ENCODE data around the gene ELANE.
A peak's percentile ranks its signal among the peaks of the same experiment; 100 is the strongest.
"Not testable (repeated sequence)": the region's sequence is repeated elsewhere in the genome, so short reads cannot be mapped to it uniquely, and the experiment has no call there.

ELANE gene

GRCh38 chr19:881385-882071 is 29.4 kb downstream of the ELANE start:
- no peak for DNase-seq

GRCh38 chr19:882871-883497 is 30.9 kb downstream of the ELANE start:
- no peak for DNase-seq

GRCh38 chr19:883661-884211 is 31.6 kb downstream of the ELANE start:
- DNase-seq: no peak

GRCh38 chr19:884420-885211 is 32.5 kb downstream of the ELANE start:
- no peak for DNase-seq

- no peak for DNase-seq
Measured at GRCh38 chr19:885536-886224, 33.6 kb downstream of the ELANE start.

GRCh38 chr19:887072-887471 is 35.0 kb downstream of the ELANE start:
- no peak for DNase-seq

- DNase-seq: no peak
Measured at GRCh38 chr19:887599-887998, 35.5 kb downstream of the ELANE start.

GRCh38 chr19:888581-889385 is 36.7 kb downstream of the ELANE start:
- DNase-seq: no peak

GRCh38 chr19:889662-890295 is 37.7 kb downstream of the ELANE start:
- DNase-seq: no peak

GRCh38 chr19:890831-891230 is 38.7 kb downstream of the ELANE start:
- DNase-seq: no peak

GRCh38 chr19:891421-892200 is 39.5 kb downstream of the ELANE start:
- not testable (repeated sequence) for DNase-seq

GRCh38 chr19:892243-892893 is 40.3 kb downstream of the ELANE start:
- no peak for DNase-seq

GRCh38 chr19:892894-893689 is 41.0 kb downstream of the ELANE start, which contains the start of the genes MED16 and RNU6-9:
Gene MED16, minus strand, starts transcription at chr19:893187. Its CDS starts 2,056 bp downstream, at chr19:891131.
Gene RNU6-9, plus strand, starts transcription at chr19:893484.
- DNase-seq: peak; percentile 85

- no peak for DNase-seq
Measured at GRCh38 chr19:896434-896833, 44.3 kb downstream of the ELANE start.

- DNase-seq: no peak
Measured at GRCh38 chr19:896999-897398, 44.9 kb downstream of the ELANE start.

GRCh38 chr19:897442-898039 is 45.4 kb downstream of the ELANE start:
- no peak for DNase-seq

GRCh38 chr19:898663-899062 is 46.6 kb downstream of the ELANE start:
- no peak for DNase-seq

- DNase-seq: no peak
Measured at GRCh38 chr19:899336-900042, 47.4 kb downstream of the ELANE start.
